Measurements from ENCODE around the gene FARS2. TPM values are rescaled to one million over a fixed set of nuclear protein-coding genes. Genes with fewer than 3 reads are reported as not detected.
A peak's percentile ranks its signal among the peaks of the same experiment; 100 is the strongest.

The FARS2 gene
- total and polyA plus RNA-seq, 2 of the 13 experiments (the other 11 are each of a cell fraction or from before 2014, with no cell fraction given): 15.4 to 26.0 TPM

- FAIRE-seq: no peak
Measured at GRCh38 chr6:5783584-5784089, 522.3 kb downstream of the FARS2 start.

More at GRCh38 chr6:5783584-5784089, 522.3 kb downstream of the FARS2 start:
- Histone ChIP-seq H3K9me3 (ENCODE audit: low read length) (no peaks in the 10 kb centered on the region), H3K4me2 (ENCODE audit: low read depth, low read length) (no peak overlapping the region), H3K36me3 (replicated peaks in 1 of 2; ENCODE audit: control insufficient read depth in 1 of 2, insufficient read depth in 2 of 2, low read length in 2 of 2) (no peaks in the 10 kb centered on the region), H3K27ac (ENCODE audit: extremely low read length, insufficient read depth, low read length) (no peak overlapping the region), H4K20me1 (ENCODE audit: insufficient read depth, low read length) (no peaks in the 10 kb centered on the region), H3K4me1 (ENCODE audit: insufficient read depth, low read length) (peaks cover 7% of the 10 kb centered on the region), H2AFZ (ENCODE audit: low read length) (no peak overlapping the region), H3K79me2 (ENCODE audit: insufficient read depth, low read length) (no peaks in the 10 kb centered on the region), H3K9ac (ENCODE audit: insufficient read depth, low read depth, low read length) (no peak overlapping the region), H3K27me3 (ENCODE audit: control insufficient read depth in 1 of 2, insufficient read depth in 2 of 2, low read length in 2 of 2) (peaks cover 5 to 23% of the 10 kb centered on the region in 2 experiments; a peak in 3 of 5 replicates), H3K4me3 (replicated peaks in 1 of 3; ENCODE audit: insufficient read depth in 1 of 3, low read depth in 2 of 3, low read length in 3 of 3) (no peak overlapping the region)
- BruUV-seq (replicated peaks): no TSS peak
- TF ChIP-seq ZNF318 (CRISPR knock-in tag; IDR thresholded peaks at IDR 0.05) (no peak), TEAD3 (CRISPR knock-in tag; optimal IDR thresholded peaks at IDR 0.05; ENCODE audit: borderline replicate concordance) (peak; percentile 9), MLLT10 (CRISPR knock-in tag; IDR thresholded peaks at IDR 0.05) (no peak), NFKB2 (CRISPR knock-in tag; IDR thresholded peaks at IDR 0.05; ENCODE audit: borderline replicate concordance) (no peak), FIP1L1 (IDR thresholded peaks at IDR 0.05; ENCODE audit: borderline replicate concordance, insufficient read depth, low read depth, low read length) (no peak), ATF4 (CRISPR knock-in tag; IDR thresholded peaks at IDR 0.05) (no peak), ZNF10 (CRISPR knock-in tag; IDR thresholded peaks at IDR 0.05; ENCODE audit: borderline replicate concordance, low read depth) (no peak), POLR2G (IDR thresholded peaks at IDR 0.05; ENCODE audit: low read depth, low read length) (no peak), GRHL1 (CRISPR knock-in tag; conservative IDR thresholded peaks at IDR 0.05) (no peak)
- DNase-seq (ENCODE audit: low spot score) (no peak), ATAC-seq (no peak)
- ChIA-PET POLR2A (no interaction called here), CTCF (ENCODE audit: low intra/inter-chr PET ratio, low total read pairs) (no interaction called here)
- intact Hi-C loops (cut with micrococcal nuclease; ENCODE audit: unreplicated experiment) (no loop called here), in situ Hi-C loops (cut with HindIII; ENCODE audit: extremely low pct_ligation_motif_present, low pct_unique_long_range_greater_than_20kb) (no loop called here)
- 74% methylated on average over 19 of the region's 19 CpGs for WGBS (ENCODE audit: low lambda C conversion rate)

Data from HepG2 (cell line).